Spleen (tissue), 11 donors: Measurements from ENCODE around the gene AADACL2. TPM values are rescaled to one million over a fixed set of nuclear protein-coding genes. Genes with fewer than 3 reads are reported as not detected.

Experiments
- DNase-seq: peaks from one replicate; pipeline ENCODE4 v3.0.0-alpha.2; 2020
- H3K27ac ChIP-seq, 8 donors: fragments of 200-600 bp; sonication (generic) in 7 of 8; 1 replicate in 4 of 8; 2 replicates in 4 of 8; pipeline versions ENCODE4 v1.5.0 to v1.8.0; 2016 to 2021; ENCODE audit warnings: inconsistent platforms in 4 of 8, mild to moderate bottlenecking in 4 of 8, moderate library complexity in 1 of 8
- H3K27me3 ChIP-seq, 7 donors: fragments of 200-600 bp; sonication (generic) in 6 of 7; replicated peaks in 1 of 7; 1 replicate in 4 of 7; 2 replicates in 3 of 7; pipeline versions ENCODE4 v1.5.0 to v1.8.0; 2016 to 2021; ENCODE audit warnings: inconsistent platforms in 3 of 7, mild to moderate bottlenecking in 1 of 7
- H3K36me3 ChIP-seq, 6 donors: fragments of 200-600 bp; sonication (generic) in 5 of 6; 1 replicate in 4 of 6; 2 replicates in 2 of 6; pipeline versions ENCODE4 v1.5.0 to v1.8.0; 2016 to 2021; ENCODE audit warnings: inconsistent platforms in 2 of 6
- H3K4me1 ChIP-seq, 6 donors: fragments of 200-600 bp; sonication (generic) in 5 of 6; 1 replicate in 3 of 6; 2 replicates in 3 of 6; pipeline versions ENCODE4 v1.5.0 to v1.8.0; 2016 to 2021; ENCODE audit warnings: inconsistent platforms in 3 of 6
- H3K4me3 ChIP-seq, 8 donors: fragments of 200-600 bp; sonication (generic) in 7 of 8; 1 replicate in 4 of 8; 2 replicates in 4 of 8; pipeline versions ENCODE4 v1.5.0 to v1.8.0; 2016 to 2021; ENCODE audit warnings: inconsistent platforms in 4 of 8, mild to moderate bottlenecking in 4 of 8, moderate library complexity in 2 of 8
- H3K9me3 ChIP-seq, 8 donors: fragments of 200-600 bp; sonication (generic) in 7 of 8; 1 replicate in 4 of 8; 2 replicates in 4 of 8; pipeline versions ENCODE4 v1.5.0 to v1.8.0; 2016 to 2021; ENCODE audit warnings: inconsistent platforms in 4 of 8
- CTCF ChIP-seq, 11 experiments: fragments of 200-600 bp in 7 of 11; fragments of 450-650 bp in 4 of 11; sonication (generic) in 4 of 11; IDR thresholded peaks in 8 of 11; conservative IDR thresholded peaks in 3 of 11; 1 replicate in 7 of 11; 2 replicates in 4 of 11; pipeline versions ENCODE4 v1.4.0 to v1.8.0; 2016 to 2021; ENCODE audit warnings: antibody characterized with exemption in 11 of 11, inconsistent platforms in 4 of 11, mild to moderate bottlenecking in 1 of 11
- POLR2A ChIP-seq, 3 donors: fragments of 450-650 bp; IDR thresholded peaks; one replicate each; pipeline ENCODE4 v1.5.1; 2017; ENCODE audit warnings: antibody characterized with exemption in 3 of 3, mild to moderate bottlenecking in 1 of 3
- POLR2AphosphoS5 ChIP-seq, 3 donors: sonication (generic); formaldehyde crosslinking; IDR thresholded peaks; one replicate each; pipeline ENCODE4 v1.5.1; 2017; ENCODE audit warnings: antibody characterized with exemption in 3 of 3
- WGBS, 5 donors: extraction: QIAGEN DNeasy Blood & Tissue Kit in 3 of 5; methylation state at CpG; one replicate each; pipeline versions ENCODE4 v1.1.5 to v1.1.7; 2013 to 2018; 5-methylcytosine and 5-hydroxymethylcytosine counted together
- intact Hi-C: fragments of 100-400 bp; cut with DNase I; formaldehyde crosslinking; loops from one replicate; pipeline ENCODE4 v1.15.0; 2023; ENCODE audit warnings: low total_unique reads
- polyA plus RNA-seq, 3 donors: library from polyadenylated mRNA; stranded (reverse); fragments of 200-250 nt; gene quantifications; one replicate each; pipeline ENCODE4 v1.2.1, GENCODE V29; 2013
- total RNA-seq, 7 donors: library from RNA; depleted of rRNA in 3 of 7; stranded (reverse); fragments of >200 nt in 3 of 7; fragmentation: NEBNext Ultra II Directional in 4 of 7; extraction: Animal tissue kit (Norgen Biotek cat#: 25700) in 4 of 7; gene quantifications; one replicate each; pipeline versions ENCODE4 v1.1.0 to v1.2.1, GENCODE V29; 2016 to 2021
- donor health status: healthy with polysubstance abuse.
- donor health status: DM: no; HTN: no; CAD: no; lungs with moderate emphysema.
- donor health status: DM: no; HTN: no; CAD: no.
- donor health status: Bipolar disorder and iron deficiency.
- donor health status: healthy.
- donor health status: DM: no; HTN: no; CAD: no.
- donor health status: DM: yes; HTN: yes; CAD: no.

The AADACL2 gene
- total and polyA plus RNA-seq, 10 donors = not detected

- no peak overlapping the region for H3K4me3 ChIP-seq
- intact Hi-C loops = no loop called here
- H3K36me3 ChIP-seq = no peaks in the 10 kb centered on the region
- no peak for DNase-seq
- no peaks in the 10 kb centered on the region for H3K4me1 ChIP-seq
- TF ChIP-seq CTCF (IDR thresholded peaks at IDR 0.05 in 8 of 11, conservative IDR thresholded peaks at IDR 0.05 in 3 of 11) (no peak), POLR2A (IDR thresholded peaks at IDR 0.05) (no peak), POLR2AphosphoS5 (IDR thresholded peaks at IDR 0.05) (no peak)
- no peak overlapping the region for H3K27ac ChIP-seq
- WGBS, 5 donors = 42 to 67% (median 61%) methylated on average over 2 of the region's 2 CpGs
- H3K27me3 ChIP-seq = no peaks in the 10 kb centered on the region
- H3K9me3 ChIP-seq = peaks cover 0 to 3% (median 0%) of the 10 kb centered on the region in 8 donors
Measured at GRCh38 chr3:151793636-151794035, 59.9 kb downstream of the AADACL2 start.

GRCh38 chr3:151794080-151794479, 60.4 kb downstream of the AADACL2 start:
- no peak overlapping the region for H3K27ac ChIP-seq
- intact Hi-C loops = no loop called here
- H3K36me3 ChIP-seq = no peaks in the 10 kb centered on the region
- no peaks in the 10 kb centered on the region for H3K27me3 ChIP-seq
- peaks cover 0 to 3% (median 0%) of the 10 kb centered on the region in 8 donors for H3K9me3 ChIP-seq
- 84 to 96% (median 92%) methylated on average over 2 of the region's 2 CpGs for WGBS, 5 donors
- no peak overlapping the region for H3K4me3 ChIP-seq
- no peak for TF ChIP-seq POLR2A (IDR thresholded peaks at IDR 0.05)
- TF ChIP-seq CTCF (IDR thresholded peaks at IDR 0.05 in 8 of 11, conservative IDR thresholded peaks at IDR 0.05 in 3 of 11) = no peak
- TF ChIP-seq POLR2AphosphoS5 (IDR thresholded peaks at IDR 0.05) = no peak
- H3K4me1 ChIP-seq = no peaks in the 10 kb centered on the region
- no peak for DNase-seq

GRCh38 chr3:151795276-151795675, 61.5 kb downstream of the AADACL2 start:
- 87 to 97% (median 89%) methylated on average over 4 of the region's 4 CpGs for WGBS, 5 donors
- TF ChIP-seq CTCF (IDR thresholded peaks at IDR 0.05 in 8 of 11, conservative IDR thresholded peaks at IDR 0.05 in 3 of 11) (no peak), POLR2A (IDR thresholded peaks at IDR 0.05) (no peak), POLR2AphosphoS5 (IDR thresholded peaks at IDR 0.05) (no peak)
- H3K27ac ChIP-seq = no peak overlapping the region

GRCh38 chr3:151796105-151796680, 62.5 kb downstream of the AADACL2 start:
- DNase-seq = no peak
- no peaks in the 10 kb centered on the region for H3K27me3 ChIP-seq
- H3K27ac ChIP-seq = no peak overlapping the region
- WGBS, 5 donors = 56 to 87% (median 78%) methylated on average over 1 of the region's 1 CpG
- H3K36me3 ChIP-seq = no peaks in the 10 kb centered on the region
- intact Hi-C loops = no loop called here
- H3K9me3 ChIP-seq = no peaks in the 10 kb centered on the region
- TF ChIP-seq POLR2A (IDR thresholded peaks at IDR 0.05) (no peak), POLR2AphosphoS5 (IDR thresholded peaks at IDR 0.05) (no peak), CTCF (IDR thresholded peaks at IDR 0.05 in 8 of 11, conservative IDR thresholded peaks at IDR 0.05 in 3 of 11) (no peak)
- H3K4me1 ChIP-seq = no peaks in the 10 kb centered on the region
- no peak overlapping the region for H3K4me3 ChIP-seq

More at GRCh38 chr3:151795276-151795675, 61.5 kb downstream of the AADACL2 start:
- no peaks in the 10 kb centered on the region for H3K36me3 ChIP-seq
- no peak overlapping the region for H3K4me3 ChIP-seq
- intact Hi-C loops = no loop called here
- peaks cover 0 to 3% (median 0%) of the 10 kb centered on the region in 8 donors for H3K9me3 ChIP-seq
- no peak for DNase-seq
- no peaks in the 10 kb centered on the region for H3K4me1 ChIP-seq
- no peaks in the 10 kb centered on the region for H3K27me3 ChIP-seq
